WTC11 (cell line): ENCODE measurements around the gene SLC23A2.

Experiments
- CREM ChIP-seq: sonication (generic); formaldehyde crosslinking; IDR thresholded peaks from 2 replicates; pipeline ENCODE4 v1.8.1; 2022; ENCODE audit warnings: mild to moderate bottlenecking, missing genetic modification reagents, moderate library complexity
- IRF1 ChIP-seq: sonication (generic); formaldehyde crosslinking; IDR thresholded peaks from 2 replicates; pipeline ENCODE4 v1.8.0; 2023; ENCODE audit warnings: missing genetic modification reagents
- JUN ChIP-seq: sonication (generic); formaldehyde crosslinking; IDR thresholded peaks from 2 replicates; pipeline ENCODE4 v1.8.0; 2023; ENCODE audit warnings: mild to moderate bottlenecking, missing genetic modification reagents
- KAT7 ChIP-seq: sonication (generic); formaldehyde crosslinking; IDR thresholded peaks from 2 replicates; pipeline ENCODE4 v1.8.1; 2023; ENCODE audit warnings: missing genetic modification reagents, mild to moderate bottlenecking, borderline replicate concordance
- MAX ChIP-seq: sonication (generic); formaldehyde crosslinking; IDR thresholded peaks from 2 replicates; pipeline ENCODE4 v1.8.0; 2022; ENCODE audit warnings: mild to moderate bottlenecking, missing genetic modification reagents
- MYBL2 ChIP-seq: sonication (generic); formaldehyde crosslinking; IDR thresholded peaks from 2 replicates; pipeline ENCODE4 v1.8.1; 2023; ENCODE audit warnings: mild to moderate bottlenecking, moderate library complexity, missing genetic modification reagents
- ZNF232 ChIP-seq: sonication (generic); formaldehyde crosslinking; IDR thresholded peaks from 2 replicates; pipeline ENCODE4 v1.8.0; 2022; ENCODE audit warnings: mild to moderate bottlenecking, missing genetic modification reagents
- ZNF423 ChIP-seq: fragments of 250-450 bp; sonication (Bioruptor Pico); IDR thresholded peaks from 2 replicates; pipeline ENCODE4 v2.1.2; 2022; ENCODE audit warnings: mild to moderate bottlenecking, moderate library complexity
- TF ChIP-seq, protein P1 (sequence below): fragments of 200-600 bp; IDR thresholded peaks from 2 replicates; pipeline ENCODE4 v1.8.0; 2022; ENCODE audit warnings: antibody characterized with exemption
- TF ChIP-seq, protein P2 (sequence below): sonication (generic); formaldehyde crosslinking; IDR thresholded peaks from 2 replicates; pipeline ENCODE4 v1.8.0; 2023; ENCODE audit warnings: mild to moderate bottlenecking, missing genetic modification reagents
- TF ChIP-seq, protein P3 (sequence below): sonication (generic); formaldehyde crosslinking; IDR thresholded peaks from 2 replicates; pipeline ENCODE4 v1.8.1; 2023; ENCODE audit warnings: mild to moderate bottlenecking, missing genetic modification reagents, moderate library complexity

DNA sequence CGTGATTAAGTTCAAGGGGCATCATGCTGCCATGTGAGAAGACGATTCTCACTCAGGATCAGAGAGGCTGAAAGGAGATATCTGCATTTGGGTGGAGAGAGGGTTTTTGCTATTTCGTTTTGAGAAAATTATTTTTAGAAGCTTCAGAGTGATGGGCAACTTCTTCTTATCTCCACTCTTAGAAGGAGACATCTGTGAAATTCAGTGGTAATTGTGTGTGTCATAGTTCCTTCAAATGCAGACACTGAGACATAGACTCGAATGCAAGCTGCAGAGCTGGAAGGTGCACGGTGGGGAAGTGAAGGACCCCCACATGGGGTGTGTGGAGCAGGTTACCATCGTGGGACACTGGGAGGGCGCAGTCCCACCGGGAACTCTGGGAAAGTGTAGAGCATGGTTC is 162.8 kb downstream of the SLC23A2 start:
- TF ChIP-seq, protein P1, sequence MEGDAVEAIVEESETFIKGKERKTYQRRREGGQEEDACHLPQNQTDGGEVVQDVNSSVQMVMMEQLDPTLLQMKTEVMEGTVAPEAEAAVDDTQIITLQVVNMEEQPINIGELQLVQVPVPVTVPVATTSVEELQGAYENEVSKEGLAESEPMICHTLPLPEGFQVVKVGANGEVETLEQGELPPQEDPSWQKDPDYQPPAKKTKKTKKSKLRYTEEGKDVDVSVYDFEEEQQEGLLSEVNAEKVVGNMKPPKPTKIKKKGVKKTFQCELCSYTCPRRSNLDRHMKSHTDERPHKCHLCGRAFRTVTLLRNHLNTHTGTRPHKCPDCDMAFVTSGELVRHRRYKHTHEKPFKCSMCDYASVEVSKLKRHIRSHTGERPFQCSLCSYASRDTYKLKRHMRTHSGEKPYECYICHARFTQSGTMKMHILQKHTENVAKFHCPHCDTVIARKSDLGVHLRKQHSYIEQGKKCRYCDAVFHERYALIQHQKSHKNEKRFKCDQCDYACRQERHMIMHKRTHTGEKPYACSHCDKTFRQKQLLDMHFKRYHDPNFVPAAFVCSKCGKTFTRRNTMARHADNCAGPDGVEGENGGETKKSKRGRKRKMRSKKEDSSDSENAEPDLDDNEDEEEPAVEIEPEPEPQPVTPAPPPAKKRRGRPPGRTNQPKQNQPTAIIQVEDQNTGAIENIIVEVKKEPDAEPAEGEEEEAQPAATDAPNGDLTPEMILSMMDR = no peak
- no peak for TF ChIP-seq KAT7
- TF ChIP-seq IRF1 (CRISPR knock-in tag) = no peak
- TF ChIP-seq, protein P2, sequence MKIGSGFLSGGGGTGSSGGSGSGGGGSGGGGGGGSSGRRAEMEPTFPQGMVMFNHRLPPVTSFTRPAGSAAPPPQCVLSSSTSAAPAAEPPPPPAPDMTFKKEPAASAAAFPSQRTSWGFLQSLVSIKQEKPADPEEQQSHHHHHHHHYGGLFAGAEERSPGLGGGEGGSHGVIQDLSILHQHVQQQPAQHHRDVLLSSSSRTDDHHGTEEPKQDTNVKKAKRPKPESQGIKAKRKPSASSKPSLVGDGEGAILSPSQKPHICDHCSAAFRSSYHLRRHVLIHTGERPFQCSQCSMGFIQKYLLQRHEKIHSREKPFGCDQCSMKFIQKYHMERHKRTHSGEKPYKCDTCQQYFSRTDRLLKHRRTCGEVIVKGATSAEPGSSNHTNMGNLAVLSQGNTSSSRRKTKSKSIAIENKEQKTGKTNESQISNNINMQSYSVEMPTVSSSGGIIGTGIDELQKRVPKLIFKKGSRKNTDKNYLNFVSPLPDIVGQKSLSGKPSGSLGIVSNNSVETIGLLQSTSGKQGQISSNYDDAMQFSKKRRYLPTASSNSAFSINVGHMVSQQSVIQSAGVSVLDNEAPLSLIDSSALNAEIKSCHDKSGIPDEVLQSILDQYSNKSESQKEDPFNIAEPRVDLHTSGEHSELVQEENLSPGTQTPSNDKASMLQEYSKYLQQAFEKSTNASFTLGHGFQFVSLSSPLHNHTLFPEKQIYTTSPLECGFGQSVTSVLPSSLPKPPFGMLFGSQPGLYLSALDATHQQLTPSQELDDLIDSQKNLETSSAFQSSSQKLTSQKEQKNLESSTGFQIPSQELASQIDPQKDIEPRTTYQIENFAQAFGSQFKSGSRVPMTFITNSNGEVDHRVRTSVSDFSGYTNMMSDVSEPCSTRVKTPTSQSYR = no peak
- no peak for TF ChIP-seq ZNF423
- TF ChIP-seq ZNF232 (CRISPR knock-in tag) = no peak
- TF ChIP-seq MYBL2 (CRISPR knock-in tag) = no peak
- TF ChIP-seq JUN (CRISPR knock-in tag) = no peak
- TF ChIP-seq MAX (CRISPR knock-in tag) = no peak
- TF ChIP-seq, protein P3, sequence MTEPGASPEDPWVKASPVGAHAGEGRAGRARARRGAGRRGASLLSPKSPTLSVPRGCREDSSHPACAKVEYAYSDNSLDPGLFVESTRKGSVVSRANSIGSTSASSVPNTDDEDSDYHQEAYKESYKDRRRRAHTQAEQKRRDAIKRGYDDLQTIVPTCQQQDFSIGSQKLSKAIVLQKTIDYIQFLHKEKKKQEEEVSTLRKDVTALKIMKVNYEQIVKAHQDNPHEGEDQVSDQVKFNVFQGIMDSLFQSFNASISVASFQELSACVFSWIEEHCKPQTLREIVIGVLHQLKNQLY (CRISPR knock-in tag) = no peak
- no peak for TF ChIP-seq CREM (CRISPR knock-in tag)
